Prostate gland (tissue), 2 donors: ENCODE measurements around the gene YTHDF1.
"Not testable (repeated sequence)": the region's sequence is repeated elsewhere in the genome, so short reads cannot be mapped to it uniquely, and the experiment has no call there.

Experiments
- POLR2A ChIP-seq: fragments of 450-650 bp; IDR thresholded peaks from one replicate; pipeline ENCODE4 v1.6.1; 2016; ENCODE audit warnings: antibody characterized with exemption, mild to moderate bottlenecking
- TF ChIP-seq, protein P1 (sequence below), 4 experiments: fragments of 200-600 bp in 2 of 4; fragments of 450-650 bp in 2 of 4; sonication (generic) in 2 of 4; IDR thresholded peaks; 1 replicate in 3 of 4; 2 replicates in 1 of 4; pipeline ENCODE4 v1.5.1; 2016 to 2019; ENCODE audit warnings: antibody characterized with exemption in 4 of 4, mild to moderate bottlenecking in 2 of 4, moderate library complexity in 2 of 4

DNA sequence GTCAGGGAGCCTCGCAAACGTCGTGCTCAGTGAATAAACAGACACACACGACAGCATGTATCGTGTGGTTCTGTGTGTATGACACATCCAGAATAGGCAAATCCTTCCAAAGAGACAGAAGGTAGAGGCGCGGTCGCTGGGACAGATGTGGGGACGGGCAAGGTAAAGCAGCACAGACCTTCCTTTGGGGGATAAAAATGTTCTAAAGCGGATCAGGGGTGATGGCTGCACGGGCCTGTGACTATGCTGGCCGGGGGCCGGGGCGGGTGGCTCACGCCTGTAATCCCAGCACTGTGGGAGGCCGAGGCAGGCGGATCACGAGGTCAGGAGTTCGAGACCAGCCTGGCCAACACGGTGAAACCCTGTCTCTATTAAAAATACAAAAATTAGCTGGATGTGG, 56.7 kb downstream of the YTHDF1 start:
- TF ChIP-seq, protein P1, sequence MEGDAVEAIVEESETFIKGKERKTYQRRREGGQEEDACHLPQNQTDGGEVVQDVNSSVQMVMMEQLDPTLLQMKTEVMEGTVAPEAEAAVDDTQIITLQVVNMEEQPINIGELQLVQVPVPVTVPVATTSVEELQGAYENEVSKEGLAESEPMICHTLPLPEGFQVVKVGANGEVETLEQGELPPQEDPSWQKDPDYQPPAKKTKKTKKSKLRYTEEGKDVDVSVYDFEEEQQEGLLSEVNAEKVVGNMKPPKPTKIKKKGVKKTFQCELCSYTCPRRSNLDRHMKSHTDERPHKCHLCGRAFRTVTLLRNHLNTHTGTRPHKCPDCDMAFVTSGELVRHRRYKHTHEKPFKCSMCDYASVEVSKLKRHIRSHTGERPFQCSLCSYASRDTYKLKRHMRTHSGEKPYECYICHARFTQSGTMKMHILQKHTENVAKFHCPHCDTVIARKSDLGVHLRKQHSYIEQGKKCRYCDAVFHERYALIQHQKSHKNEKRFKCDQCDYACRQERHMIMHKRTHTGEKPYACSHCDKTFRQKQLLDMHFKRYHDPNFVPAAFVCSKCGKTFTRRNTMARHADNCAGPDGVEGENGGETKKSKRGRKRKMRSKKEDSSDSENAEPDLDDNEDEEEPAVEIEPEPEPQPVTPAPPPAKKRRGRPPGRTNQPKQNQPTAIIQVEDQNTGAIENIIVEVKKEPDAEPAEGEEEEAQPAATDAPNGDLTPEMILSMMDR (IDR thresholded peaks at IDR 0.05), result not testable (repeated sequence)
- not testable (repeated sequence) for TF ChIP-seq POLR2A
